ENCODE data around the gene BRF1.

DNA sequence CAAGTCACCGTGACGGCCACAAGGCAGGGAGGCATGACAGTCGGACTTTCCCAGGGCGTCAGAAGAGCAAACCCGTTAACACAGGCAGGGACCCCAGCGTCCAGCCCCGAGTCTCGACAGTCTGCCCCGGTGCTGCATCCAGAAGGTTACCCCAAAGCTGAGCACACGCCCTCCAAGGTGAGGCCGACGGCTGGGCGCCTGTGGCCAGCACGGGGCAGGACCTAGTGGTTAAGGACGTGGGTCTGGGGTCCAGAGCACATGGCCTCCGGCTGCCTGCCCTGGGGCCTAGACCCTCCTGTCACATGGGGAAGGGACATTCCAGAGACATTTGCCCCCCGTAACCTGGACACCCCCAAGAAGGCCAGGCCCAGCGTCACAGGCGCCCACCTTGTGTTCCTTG lies 82.2 kb downstream of the BRF1 start:
- TF ChIP-seq POLR2A (IDR thresholded peaks at IDR 0.05): no peak
- TF ChIP-seq, protein P1, sequence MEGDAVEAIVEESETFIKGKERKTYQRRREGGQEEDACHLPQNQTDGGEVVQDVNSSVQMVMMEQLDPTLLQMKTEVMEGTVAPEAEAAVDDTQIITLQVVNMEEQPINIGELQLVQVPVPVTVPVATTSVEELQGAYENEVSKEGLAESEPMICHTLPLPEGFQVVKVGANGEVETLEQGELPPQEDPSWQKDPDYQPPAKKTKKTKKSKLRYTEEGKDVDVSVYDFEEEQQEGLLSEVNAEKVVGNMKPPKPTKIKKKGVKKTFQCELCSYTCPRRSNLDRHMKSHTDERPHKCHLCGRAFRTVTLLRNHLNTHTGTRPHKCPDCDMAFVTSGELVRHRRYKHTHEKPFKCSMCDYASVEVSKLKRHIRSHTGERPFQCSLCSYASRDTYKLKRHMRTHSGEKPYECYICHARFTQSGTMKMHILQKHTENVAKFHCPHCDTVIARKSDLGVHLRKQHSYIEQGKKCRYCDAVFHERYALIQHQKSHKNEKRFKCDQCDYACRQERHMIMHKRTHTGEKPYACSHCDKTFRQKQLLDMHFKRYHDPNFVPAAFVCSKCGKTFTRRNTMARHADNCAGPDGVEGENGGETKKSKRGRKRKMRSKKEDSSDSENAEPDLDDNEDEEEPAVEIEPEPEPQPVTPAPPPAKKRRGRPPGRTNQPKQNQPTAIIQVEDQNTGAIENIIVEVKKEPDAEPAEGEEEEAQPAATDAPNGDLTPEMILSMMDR (IDR thresholded peaks at IDR 0.05): no peak

All from suprapubic skin (tissue), 3 donors.